ENCODE results near the gene VIPR1. TPM values are rescaled to one million over a fixed set of nuclear protein-coding genes. Genes with fewer than 3 reads are reported as not detected.

VIPR1 gene
- total and polyA plus RNA-seq, 2 donors (not counting 1 experiment from before 2014, with no cell fraction given): 0.11 TPM; not detected in 1

- no peak for TF ChIP-seq EZH2 (IDR thresholded peaks at IDR 0.05; ENCODE audit: low read length, missing control alignments)
- no peak for TF ChIP-seq CTCF (conservative IDR thresholded peaks at IDR 0.05 in 1 of 2, IDR thresholded peaks at IDR 0.05 in 1 of 2; ENCODE audit: low read depth in 1 of 2, low read length in 2 of 2)
- Histone ChIP-seq H3K27ac (ENCODE audit: insufficient read depth, low read length) (no peak overlapping the region), H4K20me1 (ENCODE audit: control insufficient read depth, extremely low read depth, insufficient read depth, low read length) (no peaks in the 10 kb centered on the region), H3K4me3 (replicated peaks in 1 of 4; ENCODE audit: control extremely low read depth in 1 of 4, insufficient read depth in 1 of 4, low read depth in 3 of 4, low read length in 4 of 4) (no peak overlapping the region), H3K9me3 (ENCODE audit: control insufficient read depth, insufficient read depth, low read depth, low read length) (no peaks in the 10 kb centered on the region), H3K79me2 (ENCODE audit: control insufficient read depth, insufficient read depth, low read length) (no peaks in the 10 kb centered on the region), H3K4me2 (ENCODE audit: extremely low read depth, insufficient read depth, low read length) (no peak overlapping the region), H2AFZ (ENCODE audit: low read length) (no peak overlapping the region), H3K27me3 (ENCODE audit: control insufficient read depth, insufficient read depth, low read length) (peaks cover 40% of the 10 kb centered on the region), H3K4me1 (ENCODE audit: control insufficient read depth, extremely low read depth, insufficient read depth, low read length) (no peaks in the 10 kb centered on the region), H3K9ac (ENCODE audit: insufficient read depth, low read length) (no peak overlapping the region), H3K36me3 (ENCODE audit: control insufficient read depth, insufficient read depth, low read length) (no peaks in the 10 kb centered on the region)
- DNase-seq (ENCODE audit: low read depth in 2 of 2): no peak
These were observed 1.5 kb downstream of the VIPR1 start for GRCh38 chr3:42503957-42504333.

- Histone ChIP-seq H3K27me3 (ENCODE audit: control insufficient read depth, insufficient read depth, low read length) (peaks cover 43% of the 10 kb centered on the region), H3K27ac (ENCODE audit: insufficient read depth, low read length) (no peak overlapping the region), H3K36me3 (ENCODE audit: control insufficient read depth, insufficient read depth, low read length) (no peaks in the 10 kb centered on the region), H4K20me1 (ENCODE audit: control insufficient read depth, extremely low read depth, insufficient read depth, low read length) (no peaks in the 10 kb centered on the region), H3K4me1 (ENCODE audit: control insufficient read depth, extremely low read depth, insufficient read depth, low read length) (no peaks in the 10 kb centered on the region), H3K4me3 (replicated peaks in 1 of 4; ENCODE audit: control extremely low read depth in 1 of 4, insufficient read depth in 1 of 4, low read depth in 3 of 4, low read length in 4 of 4) (no peak overlapping the region), H2AFZ (ENCODE audit: low read length) (no peak overlapping the region), H3K4me2 (ENCODE audit: extremely low read depth, insufficient read depth, low read length) (no peak overlapping the region), H3K9ac (ENCODE audit: insufficient read depth, low read length) (no peak overlapping the region), H3K9me3 (ENCODE audit: control insufficient read depth, insufficient read depth, low read depth, low read length) (no peaks in the 10 kb centered on the region), H3K79me2 (ENCODE audit: control insufficient read depth, insufficient read depth, low read length) (no peaks in the 10 kb centered on the region)
- TF ChIP-seq CTCF (conservative IDR thresholded peaks at IDR 0.05 in 1 of 2, IDR thresholded peaks at IDR 0.05 in 1 of 2; ENCODE audit: low read depth in 1 of 2, low read length in 2 of 2) (no peak), EZH2 (IDR thresholded peaks at IDR 0.05; ENCODE audit: low read length, missing control alignments) (no peak)
- no peak for DNase-seq (ENCODE audit: low read depth in 2 of 2)
These were observed 2.1 kb downstream of the VIPR1 start for GRCh38 chr3:42504334-42505127.

GRCh38 chr3:42505128-42505848 is 2.8 kb downstream of the VIPR1 start:
- H3K79me2 ChIP-seq (ENCODE audit: control insufficient read depth, insufficient read depth, low read length): no peaks in the 10 kb centered on the region
- TF ChIP-seq EZH2 (IDR thresholded peaks at IDR 0.05; ENCODE audit: low read length, missing control alignments) (no peak), CTCF (conservative IDR thresholded peaks at IDR 0.05 in 1 of 2, IDR thresholded peaks at IDR 0.05 in 1 of 2; ENCODE audit: low read depth in 1 of 2, low read length in 2 of 2) (no peak)
- no peaks in the 10 kb centered on the region for H3K9me3 ChIP-seq (ENCODE audit: control insufficient read depth, insufficient read depth, low read depth, low read length)
- H3K4me1 ChIP-seq (ENCODE audit: control insufficient read depth, extremely low read depth, insufficient read depth, low read length): no peaks in the 10 kb centered on the region
- DNase-seq (ENCODE audit: low read depth in 2 of 2): no peak
- no peak overlapping the region for H2AFZ ChIP-seq (ENCODE audit: low read length)
- H3K9ac ChIP-seq (ENCODE audit: insufficient read depth, low read length): no peak overlapping the region
- H3K36me3 ChIP-seq (ENCODE audit: control insufficient read depth, insufficient read depth, low read length): no peaks in the 10 kb centered on the region
- no peak overlapping the region for H3K4me3 ChIP-seq (replicated peaks in 1 of 4; ENCODE audit: control extremely low read depth in 1 of 4, insufficient read depth in 1 of 4, low read depth in 3 of 4, low read length in 4 of 4)
- H3K27ac ChIP-seq (ENCODE audit: insufficient read depth, low read length): no peak overlapping the region
- H3K27me3 ChIP-seq (ENCODE audit: control insufficient read depth, insufficient read depth, low read length): peaks cover 46% of the 10 kb centered on the region
- no peaks in the 10 kb centered on the region for H4K20me1 ChIP-seq (ENCODE audit: control insufficient read depth, extremely low read depth, insufficient read depth, low read length)
- H3K4me2 ChIP-seq (ENCODE audit: extremely low read depth, insufficient read depth, low read length): no peak overlapping the region
